IPS DF 4.7 (cell line): Measurements from ENCODE around the gene TANGO6.
"Not testable (repeated sequence)": the region's sequence is repeated elsewhere in the genome, so short reads cannot be mapped to it uniquely, and the experiment has no call there.

Experiments
- DNase-seq: peaks from one replicate; pipeline ENCODE4 v3.0.0-alpha.2; 2013; ENCODE audit warnings: low spot score; ENCODE audit errors: extremely low read depth

Gene TANGO6

DNA sequence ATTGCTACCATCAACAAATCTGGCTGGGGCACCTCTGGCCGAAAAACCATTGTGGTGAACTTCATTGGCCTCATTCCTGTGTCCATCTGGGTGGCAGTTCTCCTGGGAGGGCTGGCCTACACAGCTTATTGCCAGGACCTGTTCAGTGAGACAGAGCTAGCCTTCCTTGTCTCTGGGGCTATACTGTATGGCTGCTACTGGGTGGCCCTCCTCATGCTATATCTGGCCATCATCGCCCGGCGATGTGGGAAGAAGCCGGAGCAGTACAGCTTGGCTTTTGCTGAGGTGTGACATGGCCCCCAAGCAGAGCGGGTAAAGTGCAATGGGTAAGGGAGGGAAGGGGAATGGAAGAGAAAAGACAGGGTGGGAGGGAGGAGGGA lies 271.6 kb downstream of the TANGO6 start:
- no peak for DNase-seq

DNA sequence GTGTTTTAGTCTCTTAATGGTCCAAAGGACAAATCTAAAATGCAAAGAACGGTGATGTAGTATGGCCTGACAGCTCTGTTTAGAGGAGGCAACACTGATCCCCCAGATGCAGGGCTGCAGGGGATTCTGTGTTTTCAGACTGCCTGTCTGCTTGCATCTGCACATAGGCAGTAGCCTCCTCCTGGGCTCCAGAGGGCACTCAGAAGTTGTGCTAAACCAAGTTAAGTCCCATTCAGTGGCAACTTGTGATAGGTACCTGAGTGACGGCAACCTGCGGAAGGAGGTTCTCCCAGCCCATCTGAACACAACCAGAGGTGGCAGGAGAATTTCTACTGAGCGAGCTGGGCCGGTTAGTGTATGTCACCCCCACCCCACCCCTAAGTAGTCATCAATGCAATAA lies 272.0 kb downstream of the TANGO6 start:
- no peak for DNase-seq

DNA sequence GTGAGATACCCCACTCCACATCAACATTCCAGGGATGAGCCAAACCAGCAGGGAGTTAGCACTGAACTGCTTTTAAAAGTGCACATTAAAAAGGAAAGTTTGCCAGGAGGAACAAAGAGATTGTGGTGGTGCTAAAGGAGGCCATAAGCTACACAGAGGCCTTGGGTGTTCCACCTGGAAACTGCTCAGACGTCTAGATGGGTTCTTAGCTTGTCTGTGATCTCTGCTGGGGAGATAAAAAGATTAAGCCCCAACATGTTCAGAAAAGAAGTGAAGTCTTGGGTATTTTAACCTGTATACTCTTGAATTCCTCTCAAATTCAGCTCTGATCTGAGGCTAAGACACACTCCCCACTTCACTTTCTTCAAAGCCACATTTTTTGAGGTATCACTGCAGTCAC lies 272.5 kb downstream of the TANGO6 start:
- DNase-seq: no peak

DNA sequence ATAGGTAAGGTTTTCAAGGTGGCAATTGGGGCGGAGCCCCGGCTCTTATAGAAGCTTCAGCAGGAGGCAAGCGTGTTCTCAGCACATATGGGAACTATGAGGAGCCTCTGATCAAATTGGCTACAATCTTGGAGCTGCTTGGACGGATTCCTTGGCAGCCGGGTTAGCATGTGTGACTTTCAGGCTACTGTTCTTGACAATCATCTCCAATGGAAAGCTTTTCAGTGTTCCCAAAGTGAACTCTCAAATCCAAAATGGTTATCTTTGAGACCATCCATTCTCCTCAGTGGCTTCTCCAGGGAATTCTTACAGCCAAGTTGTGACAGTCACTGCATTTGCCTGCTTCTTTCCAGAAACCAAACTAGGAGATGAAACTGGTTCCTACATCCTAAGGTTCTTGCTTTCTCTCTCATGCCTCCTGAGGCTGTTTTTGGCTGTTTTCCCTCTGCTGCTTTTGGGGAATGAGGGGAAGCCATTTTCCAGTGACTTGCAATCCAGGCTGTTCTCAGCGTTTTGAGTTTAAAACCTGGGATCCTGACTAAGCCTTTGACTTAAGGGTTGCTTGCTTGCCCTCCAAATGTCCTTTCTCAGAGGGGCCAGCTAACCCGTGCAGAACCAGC lies 273.0 kb downstream of the TANGO6 start:
- DNase-seq: no peak

DNA sequence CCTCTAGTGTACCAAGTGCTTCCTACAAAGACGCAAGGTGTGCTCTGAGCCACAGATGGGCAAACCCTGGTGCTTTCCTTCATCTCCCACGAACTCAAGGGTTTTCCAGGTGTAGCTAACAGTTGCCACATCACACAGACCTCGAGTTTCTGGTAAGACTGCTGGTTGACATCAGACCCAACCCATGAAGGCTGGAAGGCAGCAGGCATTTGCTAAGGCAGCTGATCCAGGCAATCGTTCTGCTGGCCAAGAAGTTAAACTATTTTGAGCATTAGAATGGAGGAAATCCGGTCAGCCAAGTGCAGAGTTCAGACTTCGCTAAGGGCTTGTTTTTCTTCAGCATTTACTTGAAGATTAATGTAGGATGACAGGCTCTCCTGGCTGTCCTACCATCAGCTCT lies 273.6 kb downstream of the TANGO6 start:
- no peak for DNase-seq

DNA sequence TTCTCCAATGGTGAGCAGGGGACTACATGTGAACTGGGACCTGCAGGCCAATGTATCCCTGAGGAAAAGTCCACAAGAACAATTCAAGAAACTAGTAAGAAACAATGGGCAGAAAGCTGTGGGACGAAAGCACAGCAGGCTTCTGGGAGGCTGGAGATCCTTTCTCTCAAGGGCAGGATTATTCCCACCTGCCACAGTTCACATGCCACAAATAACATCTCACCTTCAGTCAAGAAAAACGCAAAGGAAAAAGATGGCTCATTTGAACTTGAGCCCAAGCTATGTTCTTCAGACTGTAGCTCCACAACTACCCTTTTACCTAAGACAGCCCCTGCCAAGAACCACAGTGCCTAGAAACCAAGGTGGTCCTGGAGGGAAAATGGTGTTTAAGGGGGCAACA lies 275.1 kb downstream of the TANGO6 start:
- no peak for DNase-seq

DNA sequence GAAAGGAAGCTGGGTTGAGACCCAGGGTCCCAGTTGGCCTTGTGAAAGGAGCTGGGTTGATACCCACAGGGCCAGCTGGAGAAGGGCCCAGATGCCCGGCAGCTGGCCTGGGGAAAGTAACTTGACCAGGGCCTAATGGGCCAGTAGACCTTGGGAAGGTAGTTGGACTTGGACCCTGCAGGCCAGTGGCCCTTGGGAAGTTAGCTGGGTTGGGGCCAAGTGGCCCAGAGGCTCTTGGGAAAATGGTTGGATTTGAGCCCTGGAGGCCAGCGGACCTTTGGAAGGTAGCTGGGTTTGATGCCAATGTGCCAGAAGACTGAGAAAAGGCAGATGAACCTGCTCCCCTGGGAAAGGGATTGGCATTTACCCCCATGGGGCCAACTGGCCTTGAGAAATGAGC lies 275.7 kb downstream of the TANGO6 start:
- DNase-seq: no peak

DNA sequence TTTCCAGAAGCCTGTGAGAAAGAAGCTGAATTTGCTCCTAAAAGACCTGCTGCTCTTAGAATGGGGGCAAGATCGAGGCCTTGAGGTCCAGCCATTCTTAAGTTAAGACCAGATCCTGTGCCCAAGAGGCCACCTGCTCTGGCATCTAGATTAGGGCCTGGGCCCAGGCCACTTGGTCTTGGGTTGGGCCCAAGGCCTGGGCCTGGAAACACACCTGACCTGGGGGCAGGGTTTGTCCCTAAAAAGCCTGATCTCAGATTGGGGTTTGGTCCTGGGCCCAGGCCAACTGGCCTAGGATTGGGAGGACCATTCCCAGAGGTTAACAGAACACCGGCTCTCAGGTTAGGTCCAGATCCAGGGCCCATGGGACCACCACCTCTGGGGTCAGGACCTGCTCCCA lies 276.2 kb downstream of the TANGO6 start:
- no peak for DNase-seq

DNA sequence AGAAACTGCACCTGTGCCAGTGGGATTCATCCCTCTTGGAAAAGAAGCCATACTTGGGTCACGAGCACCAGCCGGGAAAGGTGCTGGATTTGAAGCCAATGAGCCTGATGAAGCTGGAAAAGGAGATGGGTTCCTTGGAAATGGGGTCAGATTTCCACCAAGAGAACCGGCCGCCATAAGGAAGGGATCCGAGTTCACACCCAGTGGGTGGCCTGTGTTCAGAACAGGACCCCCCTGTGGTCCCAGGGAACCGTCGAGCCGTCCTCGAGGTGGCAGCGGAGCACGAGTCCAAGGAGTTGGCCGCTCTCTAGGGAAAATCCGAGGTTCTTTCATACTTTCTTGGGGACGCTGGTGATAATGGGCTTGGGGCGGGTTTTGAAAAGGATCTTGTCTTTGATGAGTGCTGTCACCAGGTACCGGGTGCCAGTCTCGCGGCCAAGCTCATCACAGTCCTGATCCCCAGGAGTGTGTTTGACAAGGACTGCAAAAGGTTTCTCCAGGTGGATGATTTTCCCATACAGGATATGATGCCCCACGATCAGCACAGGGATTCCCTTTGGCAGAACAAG lies 276.8 kb downstream of the TANGO6 start:
- no peak for DNase-seq

DNA sequence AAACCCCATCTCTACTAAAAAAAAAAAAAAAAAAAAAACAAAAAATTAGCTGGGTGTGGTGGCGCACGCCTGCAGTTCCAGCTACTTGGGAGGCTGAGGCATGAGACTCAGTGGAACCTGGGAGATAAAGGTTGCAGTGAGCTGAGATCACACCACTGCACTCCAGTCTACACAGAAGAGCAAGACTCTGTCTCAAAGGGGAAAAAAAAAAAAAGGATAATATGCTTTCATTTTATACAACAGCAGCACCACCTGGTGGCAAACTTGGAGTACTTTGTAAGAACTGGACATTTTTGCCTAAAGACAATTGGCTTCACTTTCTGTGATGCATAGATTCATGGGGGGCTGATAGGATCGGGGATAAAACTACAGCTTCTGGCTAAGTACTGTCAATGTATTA lies 280.6 kb downstream of the TANGO6 start:
- DNase-seq: no peak

DNA sequence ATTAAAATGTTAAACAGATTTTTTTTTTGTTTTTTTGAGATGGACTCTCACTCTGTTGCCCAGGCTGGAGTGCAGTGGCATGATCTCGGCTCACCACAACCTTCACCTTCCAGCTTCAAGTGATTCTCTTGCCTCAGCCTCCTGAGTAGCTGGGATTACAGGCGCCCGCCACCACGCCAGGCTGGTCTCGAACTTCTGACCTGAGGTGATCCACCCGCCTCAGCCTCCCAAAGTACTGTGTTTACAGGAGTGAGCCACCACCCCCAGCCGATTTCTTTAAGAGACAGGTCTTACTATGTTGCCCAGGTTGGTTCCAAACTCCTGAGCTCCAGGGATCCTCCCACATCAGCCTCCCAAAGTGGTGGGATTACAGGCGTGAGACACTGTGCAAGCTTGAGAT lies 281.1 kb downstream of the TANGO6 start:
- not testable (repeated sequence) for DNase-seq

DNA sequence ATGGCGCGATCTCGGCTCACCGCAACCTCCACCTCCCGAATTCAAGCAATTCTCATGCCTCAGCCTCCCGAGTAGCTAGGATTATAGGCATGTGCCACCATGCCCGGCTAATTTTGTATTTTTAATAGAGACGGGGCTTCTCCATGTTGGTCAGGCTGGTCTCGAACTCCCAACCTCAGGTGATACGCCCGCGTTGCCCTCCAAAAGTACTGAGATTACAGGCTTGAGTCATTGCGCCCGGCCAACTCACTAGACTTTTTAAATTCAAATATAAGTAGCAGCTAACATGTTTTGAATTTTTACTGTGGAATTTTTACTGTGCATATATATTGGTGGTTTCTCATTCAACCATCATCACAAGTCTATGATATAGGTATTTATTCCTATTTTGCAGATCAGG lies 281.6 kb downstream of the TANGO6 start:
- not testable (repeated sequence) for DNase-seq

DNA sequence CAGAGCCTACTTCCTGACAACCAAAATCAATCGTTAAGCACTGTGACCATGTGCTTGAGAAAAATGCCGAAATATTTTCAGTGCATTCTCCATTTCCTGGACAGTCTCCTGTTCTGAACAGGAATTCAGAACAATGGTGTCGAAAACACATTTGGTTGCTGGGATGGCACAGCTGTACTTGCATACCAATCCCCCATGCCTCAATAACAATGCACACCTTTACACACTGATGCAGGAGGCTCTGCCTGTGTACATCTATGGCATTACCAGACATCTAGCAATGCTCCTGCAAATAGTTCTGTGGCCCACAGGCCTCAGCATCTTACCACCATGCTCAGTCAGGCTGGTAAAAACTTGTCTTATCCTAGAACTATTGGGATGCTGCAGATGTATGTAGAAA lies 282.9 kb downstream of the TANGO6 start:
- no peak for DNase-seq

DNA sequence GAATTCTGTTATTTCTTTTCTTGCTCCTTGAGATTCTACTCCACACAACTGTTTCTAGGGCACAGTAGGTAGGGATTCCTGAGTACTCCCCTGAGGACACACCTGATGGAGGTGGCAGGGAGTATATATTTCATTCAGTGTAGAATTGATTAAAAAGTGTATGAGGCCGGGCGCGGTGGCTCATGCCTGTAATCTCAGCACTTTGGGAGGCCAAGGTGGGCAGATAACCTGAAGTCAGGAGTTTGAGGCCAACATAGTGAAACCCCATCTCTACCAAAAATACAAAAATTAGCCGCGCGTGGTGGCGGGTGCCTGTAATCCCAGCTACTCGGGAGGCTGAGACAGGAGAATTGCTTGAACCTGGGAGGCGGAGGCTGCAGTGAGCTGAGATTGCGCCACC lies 283.5 kb downstream of the TANGO6 start:
- not testable (repeated sequence) for DNase-seq

DNA sequence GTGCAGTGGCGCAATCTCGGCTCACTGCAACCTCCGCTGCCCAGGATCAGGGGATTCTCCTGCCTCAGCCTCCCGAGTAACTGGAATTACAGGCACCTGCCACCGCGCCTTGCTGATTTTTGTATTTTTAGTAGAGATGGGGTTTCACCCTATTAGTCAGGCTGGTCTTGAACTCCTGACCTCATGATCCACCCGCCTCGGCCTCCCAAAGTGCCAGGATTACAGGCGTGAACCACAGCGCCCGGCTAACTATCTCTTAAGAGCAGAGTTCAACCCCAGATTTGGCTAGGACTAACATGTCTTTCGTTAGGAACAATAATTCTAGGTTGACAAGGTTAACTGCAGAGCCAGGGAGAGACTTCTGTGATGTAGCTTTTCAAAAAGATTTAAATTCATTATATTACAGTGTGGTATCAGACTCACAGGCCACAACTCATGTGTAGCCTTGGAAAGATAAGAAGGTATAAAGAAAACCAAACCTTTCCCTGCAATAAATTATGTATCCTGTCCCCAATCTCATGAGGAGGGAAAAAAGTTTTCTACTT lies 284.7 kb downstream of the TANGO6 start:
- no peak for DNase-seq

DNA sequence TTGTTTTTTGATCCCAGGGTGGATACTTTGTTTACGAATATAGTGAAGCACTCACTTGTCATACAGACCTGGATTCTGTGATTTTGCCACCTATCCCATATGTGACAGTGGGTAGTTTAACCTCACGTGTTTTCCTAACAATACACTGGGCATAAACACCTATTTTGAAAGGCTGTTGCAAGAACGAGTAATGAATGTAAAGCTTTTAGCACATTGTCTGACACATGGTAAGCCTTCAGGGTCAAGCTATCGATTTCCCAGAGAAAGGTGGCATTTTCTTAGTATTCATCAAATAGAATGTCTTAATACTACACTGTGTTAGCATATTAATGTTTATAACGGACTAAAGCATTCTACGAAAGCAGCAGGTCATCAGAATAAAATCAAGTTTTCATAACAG lies 287.1 kb downstream of the TANGO6 start:
- DNase-seq: no peak

DNA sequence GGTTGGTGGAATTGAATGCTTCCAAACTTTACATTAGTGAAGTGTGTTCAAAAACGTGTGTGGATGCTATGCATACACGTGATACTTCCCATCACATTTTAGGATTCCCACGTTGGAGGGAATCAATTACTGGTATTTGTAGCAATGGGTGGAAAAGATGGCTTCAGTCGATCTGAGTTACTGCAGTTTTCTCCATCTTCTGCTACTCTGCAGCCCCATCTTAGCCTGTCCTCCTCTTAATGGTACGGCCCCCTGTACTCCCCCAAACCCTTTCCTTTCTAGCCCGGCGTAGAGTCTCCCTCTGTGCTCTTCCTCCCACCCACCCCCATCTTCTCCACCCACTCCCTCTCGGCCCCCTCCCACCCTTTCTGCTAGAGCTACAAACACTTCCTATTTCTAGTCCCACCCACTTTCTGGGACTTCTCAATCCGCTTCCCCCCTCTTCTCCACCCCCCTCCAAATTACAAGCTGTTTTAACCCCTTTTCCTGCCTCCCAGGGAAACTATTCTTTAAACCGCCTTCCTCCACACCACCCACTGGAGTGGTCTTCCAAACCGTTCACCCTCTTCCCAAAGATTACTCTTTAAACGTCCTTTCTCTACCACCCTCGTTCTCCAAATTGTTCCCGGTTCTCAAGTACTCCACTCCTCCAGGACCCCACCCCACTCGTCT lies 288.0 kb downstream of the TANGO6 start:
- DNase-seq: no peak

DNA sequence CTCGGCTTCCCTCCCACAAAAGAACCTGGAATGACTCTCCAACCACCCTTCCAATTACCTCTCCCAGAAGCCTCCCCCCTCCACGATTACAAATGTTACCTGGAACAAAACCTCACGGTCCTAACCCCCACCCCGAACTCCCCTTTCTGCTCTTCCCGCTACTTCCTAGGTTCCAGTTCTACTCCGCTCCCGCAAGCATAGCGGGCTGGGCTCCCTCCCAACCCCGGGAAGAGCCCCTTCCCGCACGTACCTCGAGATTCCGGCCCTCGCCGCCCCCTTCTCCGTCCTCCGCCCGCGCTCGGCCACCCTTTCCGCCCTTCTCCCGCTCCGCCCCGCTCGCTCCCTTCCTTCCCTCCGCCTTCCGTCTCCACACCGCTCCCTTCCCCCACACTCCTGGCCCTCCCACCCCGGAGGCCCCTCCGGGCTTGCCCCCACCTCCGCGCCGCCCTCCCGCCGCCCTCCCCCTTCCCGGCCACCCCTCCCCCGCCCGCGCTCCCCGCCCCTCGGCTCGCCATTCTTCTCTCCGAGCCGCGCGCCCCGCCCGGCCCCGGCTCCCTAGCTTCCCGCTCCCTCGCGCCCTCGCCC lies 288.6 kb downstream of the TANGO6 start:
- no peak for DNase-seq

DNA sequence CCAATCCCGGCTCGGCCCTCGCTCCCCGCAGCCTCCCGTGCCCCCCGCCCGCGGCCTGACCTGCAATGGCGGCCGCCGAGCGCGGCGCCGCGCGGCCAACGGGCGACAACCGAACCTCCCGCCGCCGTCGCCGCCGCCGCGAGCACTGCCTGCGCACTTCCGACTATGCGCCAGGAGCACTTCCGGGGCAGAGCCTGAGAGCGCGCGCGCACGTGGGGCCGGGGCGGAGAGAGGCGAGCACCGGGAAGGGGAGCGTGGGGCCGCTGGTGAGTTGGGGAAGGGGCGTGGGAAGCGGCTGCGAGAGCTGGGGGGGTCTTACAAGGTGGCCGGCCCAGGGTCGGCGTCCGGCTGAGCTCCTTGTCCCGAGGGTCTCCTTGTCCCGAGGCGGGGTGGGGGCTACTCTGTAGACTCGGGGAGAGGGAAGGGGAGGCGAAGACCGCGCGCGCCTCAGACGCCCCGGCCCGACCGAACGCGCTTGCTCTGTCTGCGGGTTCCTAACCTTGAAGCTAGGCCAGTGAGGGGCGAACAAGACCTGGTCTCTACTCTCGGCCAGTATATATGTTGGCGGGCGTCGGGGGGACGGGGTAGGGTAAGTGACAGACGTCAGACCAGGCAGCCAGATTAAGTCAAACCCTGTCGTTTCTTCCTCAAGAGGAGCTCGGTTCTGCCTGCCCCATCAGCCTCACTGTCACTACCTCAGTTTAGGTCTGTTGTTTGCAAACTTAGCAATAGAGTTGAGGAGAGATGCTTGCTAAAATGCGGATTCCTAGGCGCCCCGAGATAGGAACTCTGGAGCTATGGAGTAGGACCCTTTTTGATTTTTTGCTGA lies 289.3 kb downstream of the TANGO6 start, which contains the start of the genes CHTF8 and UTP4:
TSS of gene CHTF8 (minus strand) at position 165 of the 829 bp plus-strand sequence. CDS start 11,130 bp downstream, outside the sequence.
TSS of gene UTP4 (plus strand) at position 226 of the 829 bp plus-strand sequence. CDS start 811 bp downstream, outside the sequence.
- DNase-seq: no peak

DNA sequence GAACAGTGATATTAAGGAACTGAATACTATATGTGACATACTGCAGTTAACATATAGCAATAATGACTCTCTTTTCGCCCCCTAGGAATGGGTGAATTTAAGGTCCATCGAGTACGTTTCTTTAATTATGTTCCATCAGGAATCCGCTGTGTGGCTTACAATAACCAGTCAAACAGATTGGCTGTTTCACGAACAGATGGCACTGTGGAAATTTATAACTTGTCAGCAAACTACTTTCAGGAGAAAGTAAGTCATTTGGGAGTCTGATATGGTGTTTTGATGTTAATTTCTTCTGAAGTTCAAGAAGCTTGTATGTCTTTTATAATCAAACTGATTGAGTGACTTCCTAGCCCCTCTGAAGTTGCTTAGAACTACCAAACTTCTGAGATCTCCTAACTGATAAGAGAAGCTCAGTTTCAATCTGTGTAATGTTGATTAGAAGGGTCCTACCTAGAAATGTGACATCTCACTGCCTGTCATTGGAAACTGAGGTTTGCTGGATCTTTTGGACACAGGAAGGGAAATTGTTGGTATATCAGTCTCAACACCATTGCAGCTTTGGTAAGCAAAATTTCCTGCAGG lies 290.1 kb downstream of the TANGO6 start:
- DNase-seq: no peak
